22Rv1 (cell line): ENCODE data around the gene NINJ2.

ENCODE experiments used
- ZFX ChIP-seq: fragments of 450-650 bp; IDR thresholded peaks from 2 replicates; pipeline ENCODE4 v1.6.1; 2017; ENCODE audit warnings: antibody characterized with exemption, borderline replicate concordance
- TF ChIP-seq, protein P1 (sequence below): fragments of 450-650 bp; IDR thresholded peaks from 2 replicates; pipeline ENCODE4 v1.5.1; 2017; ENCODE audit warnings: mild to moderate bottlenecking

- TF ChIP-seq, protein P1, sequence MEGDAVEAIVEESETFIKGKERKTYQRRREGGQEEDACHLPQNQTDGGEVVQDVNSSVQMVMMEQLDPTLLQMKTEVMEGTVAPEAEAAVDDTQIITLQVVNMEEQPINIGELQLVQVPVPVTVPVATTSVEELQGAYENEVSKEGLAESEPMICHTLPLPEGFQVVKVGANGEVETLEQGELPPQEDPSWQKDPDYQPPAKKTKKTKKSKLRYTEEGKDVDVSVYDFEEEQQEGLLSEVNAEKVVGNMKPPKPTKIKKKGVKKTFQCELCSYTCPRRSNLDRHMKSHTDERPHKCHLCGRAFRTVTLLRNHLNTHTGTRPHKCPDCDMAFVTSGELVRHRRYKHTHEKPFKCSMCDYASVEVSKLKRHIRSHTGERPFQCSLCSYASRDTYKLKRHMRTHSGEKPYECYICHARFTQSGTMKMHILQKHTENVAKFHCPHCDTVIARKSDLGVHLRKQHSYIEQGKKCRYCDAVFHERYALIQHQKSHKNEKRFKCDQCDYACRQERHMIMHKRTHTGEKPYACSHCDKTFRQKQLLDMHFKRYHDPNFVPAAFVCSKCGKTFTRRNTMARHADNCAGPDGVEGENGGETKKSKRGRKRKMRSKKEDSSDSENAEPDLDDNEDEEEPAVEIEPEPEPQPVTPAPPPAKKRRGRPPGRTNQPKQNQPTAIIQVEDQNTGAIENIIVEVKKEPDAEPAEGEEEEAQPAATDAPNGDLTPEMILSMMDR, result no peak
- TF ChIP-seq ZFX, result no peak
Observed at GRCh38 chr12:563787-564298, 99.4 kb downstream of the NINJ2 start.
